ENCODE data around the gene NKX2-4. TPM values are rescaled to one million over a fixed set of nuclear protein-coding genes. Genes with fewer than 3 reads are reported as not detected.
A peak's percentile ranks its signal among the peaks of the same experiment; 100 is the strongest.

NKX2-4 gene
- polyA plus RNA-seq, 2 of the 4 experiments (the other 2 are of a cell fraction): not detected

DNA sequence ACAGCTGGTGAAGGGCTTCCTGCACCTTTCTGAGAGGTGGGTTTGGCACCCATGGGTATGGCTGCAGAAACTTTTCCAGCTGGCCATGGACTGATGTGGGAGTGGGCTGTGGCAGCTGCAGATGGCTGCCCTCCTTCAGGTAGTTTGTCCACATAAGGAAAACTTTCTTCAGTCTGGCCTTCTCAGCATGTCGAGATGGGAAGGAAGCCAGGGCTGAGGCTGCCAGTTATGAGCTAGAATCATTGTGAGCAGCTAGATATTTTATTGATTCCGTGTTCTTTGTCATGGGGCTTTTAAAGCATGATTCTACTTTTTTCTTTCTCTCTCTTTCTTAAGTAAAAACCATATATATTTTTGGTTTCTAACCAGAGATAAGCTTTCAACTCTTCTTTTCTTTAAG, 16.6 kb downstream of the NKX2-4 start:
- ChIA-PET POLR2A (no interaction called here), CTCF (interaction anchor here (0.6 to 1.5 kb wide), 3 partner anchors 17 to 1940 kb away, joined by 3 to 4 read pairs (median 3); no protein-coding TSS in a partner anchor)
- 92% methylated on average over 2 of the region's 2 CpGs for WGBS (ENCODE audit: missing lambda C conversion rate)
- Histone ChIP-seq H3K4me3 (no peak overlapping the region), H3K9me3 (no peaks in the 10 kb centered on the region), H3K4me1 (no peaks in the 10 kb centered on the region), H3K27ac (no peak overlapping the region), H3K4me2 (no peak overlapping the region)
- ATAC-seq: no peak
- FAIRE-seq: no peak
- TF ChIP-seq HOXB5 (CRISPR knock-in tag; IDR thresholded peaks at IDR 0.05): no peak
- TF ChIP-seq GATA3 (IDR thresholded peaks at IDR 0.05; ENCODE audit: borderline replicate concordance): no peak
- no peak for TF ChIP-seq HEYL (CRISPR knock-in tag; IDR thresholded peaks at IDR 0.05)
- no peak for TF ChIP-seq HOXA7 (CRISPR knock-in tag; IDR thresholded peaks at IDR 0.05)
- no peak for TF ChIP-seq NR3C1 (IDR thresholded peaks at IDR 0.05)
- no peak for TF ChIP-seq EHF (CRISPR knock-in tag; IDR thresholded peaks at IDR 0.05)
- TF ChIP-seq CEBPB (IDR thresholded peaks at IDR 0.05): no peak
- TF ChIP-seq CHD4 (IDR thresholded peaks at IDR 0.05; ENCODE audit: borderline replicate concordance): no peak
- no peak for TF ChIP-seq KDM5A (IDR thresholded peaks at IDR 0.05)
- TF ChIP-seq, protein P1, sequence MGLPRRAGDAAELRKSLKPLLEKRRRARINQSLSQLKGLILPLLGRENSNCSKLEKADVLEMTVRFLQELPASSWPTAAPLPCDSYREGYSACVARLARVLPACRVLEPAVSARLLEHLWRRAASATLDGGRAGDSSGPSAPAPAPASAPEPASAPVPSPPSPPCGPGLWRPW (IDR thresholded peaks at IDR 0.05): no peak
- DNase-seq (ENCODE audit: low read depth in 1 of 2, low spot score in 1 of 2): no peak

DNA sequence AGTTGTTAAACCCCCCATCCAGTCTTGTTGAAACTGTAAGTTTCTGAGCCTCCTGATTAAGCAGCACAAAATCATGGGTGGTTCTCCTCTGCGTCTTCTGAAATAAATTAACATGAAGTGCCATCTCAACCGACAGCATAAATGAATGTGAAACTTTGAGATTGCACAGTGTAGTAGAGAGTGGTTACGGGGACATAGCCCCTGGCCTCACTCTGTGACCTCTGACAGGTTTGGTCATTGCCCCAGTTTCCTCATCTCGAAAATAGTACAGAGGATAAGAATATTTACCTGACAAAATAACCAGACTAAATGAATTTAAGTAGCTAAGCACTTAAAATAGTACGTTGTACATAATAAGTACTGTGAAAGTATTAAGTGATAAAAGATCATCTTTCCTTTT, 19.1 kb downstream of the NKX2-4 start:
- WGBS (ENCODE audit: missing lambda C conversion rate): 89% methylated on average over 5 of the region's 5 CpGs
- no peak for ATAC-seq
- H3K4me1 ChIP-seq: peaks cover 15% of the 10 kb centered on the region; the same call in 2 of the 3 replicates
- no peak overlapping the region for H3K27ac ChIP-seq
- no peak overlapping the region for H3K4me3 ChIP-seq
- ChIA-PET POLR2A (no interaction called here), CTCF (no interaction called here)
- TF ChIP-seq MAZ (IDR thresholded peaks at IDR 0.05; ENCODE audit: borderline replicate concordance, low read depth, low read length): no peak
- TF ChIP-seq HDAC2 (IDR thresholded peaks at IDR 0.05): no peak
- no peak for TF ChIP-seq SREBF2 (IDR thresholded peaks at IDR 0.05)
- no peak for TF ChIP-seq SMC3 (IDR thresholded peaks at IDR 0.05)
- TF ChIP-seq FOSL2 (IDR thresholded peaks at IDR 0.05): no peak
- TF ChIP-seq FOSL2 (CRISPR knock-in tag; IDR thresholded peaks at IDR 0.05): no peak
- TF ChIP-seq, protein P2, sequence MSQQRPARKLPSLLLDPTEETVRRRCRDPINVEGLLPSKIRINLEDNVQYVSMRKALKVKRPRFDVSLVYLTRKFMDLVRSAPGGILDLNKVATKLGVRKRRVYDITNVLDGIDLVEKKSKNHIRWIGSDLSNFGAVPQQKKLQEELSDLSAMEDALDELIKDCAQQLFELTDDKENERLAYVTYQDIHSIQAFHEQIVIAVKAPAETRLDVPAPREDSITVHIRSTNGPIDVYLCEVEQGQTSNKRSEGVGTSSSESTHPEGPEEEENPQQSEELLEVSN (IDR thresholded peaks at IDR 0.05; ENCODE audit: borderline replicate concordance, low read depth): no peak
- TF ChIP-seq TP53 (CRISPR knock-in tag; IDR thresholded peaks at IDR 0.05): no peak
- TF ChIP-seq FOXS1 (CRISPR knock-in tag; IDR thresholded peaks at IDR 0.05): no peak
- no peak for TF ChIP-seq RARB (CRISPR knock-in tag; IDR thresholded peaks at IDR 0.05)
- TF ChIP-seq HOXB13 (CRISPR knock-in tag; IDR thresholded peaks at IDR 0.05; ENCODE audit: low read depth): no peak
- no peak for TF ChIP-seq CBX2 (IDR thresholded peaks at IDR 0.05; ENCODE audit: borderline replicate concordance, low read depth)
- peak; percentile 39 for FAIRE-seq
- H3K4me2 ChIP-seq: no peak overlapping the region
- no peak for DNase-seq (ENCODE audit: low read depth in 1 of 2, low spot score in 1 of 2)
- H3K9me3 ChIP-seq: no peaks in the 10 kb centered on the region

DNA sequence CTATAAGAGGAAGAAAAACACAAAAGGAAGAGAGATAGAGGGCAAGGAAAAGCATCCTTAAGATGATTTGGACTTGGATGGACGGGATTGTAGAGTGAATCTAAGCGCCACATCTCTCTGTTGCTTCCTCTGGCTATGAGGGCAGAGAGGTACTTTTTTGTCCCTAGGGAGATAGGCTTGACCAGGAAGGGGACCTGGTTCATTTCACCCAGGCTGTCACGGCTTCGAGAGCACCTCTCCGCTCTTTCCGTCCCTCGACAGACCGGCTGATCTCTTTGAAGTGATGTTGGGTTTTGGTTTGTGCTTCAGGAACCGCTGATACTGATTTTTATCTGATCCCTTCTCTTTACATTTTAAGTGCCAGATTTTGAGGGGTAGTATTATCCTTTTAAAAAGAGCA, 19.6 kb downstream of the NKX2-4 start:
- H3K27ac ChIP-seq: no peak overlapping the region
- POLR2A ChIA-PET: no interaction called here
- WGBS (ENCODE audit: missing lambda C conversion rate): 95% methylated on average over 9 of the region's 9 CpGs
- no peak overlapping the region for H3K4me3 ChIP-seq
- H3K4me2 ChIP-seq: no peak overlapping the region
- FAIRE-seq (peak; percentile 95), DNase-seq (ENCODE audit: low read depth in 1 of 2, low spot score in 1 of 2) (no peak), ATAC-seq (no peak)
- H3K4me1 ChIP-seq: peaks cover 16% of the 10 kb centered on the region; the same call in 2 of the 3 replicates
- CTCF ChIA-PET: no interaction called here
- TF ChIP-seq CHD2 (IDR thresholded peaks at IDR 0.05; ENCODE audit: low read length, partially characterized antibody): no peak
- TF ChIP-seq, protein P3, sequence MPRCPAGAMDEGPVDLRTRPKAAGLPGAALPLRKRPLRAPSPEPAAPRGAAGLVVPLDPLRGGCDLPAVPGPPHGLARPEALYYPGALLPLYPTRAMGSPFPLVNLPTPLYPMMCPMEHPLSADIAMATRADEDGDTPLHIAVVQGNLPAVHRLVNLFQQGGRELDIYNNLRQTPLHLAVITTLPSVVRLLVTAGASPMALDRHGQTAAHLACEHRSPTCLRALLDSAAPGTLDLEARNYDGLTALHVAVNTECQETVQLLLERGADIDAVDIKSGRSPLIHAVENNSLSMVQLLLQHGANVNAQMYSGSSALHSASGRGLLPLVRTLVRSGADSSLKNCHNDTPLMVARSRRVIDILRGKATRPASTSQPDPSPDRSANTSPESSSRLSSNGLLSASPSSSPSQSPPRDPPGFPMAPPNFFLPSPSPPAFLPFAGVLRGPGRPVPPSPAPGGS (IDR thresholded peaks at IDR 0.05): no peak
- TF ChIP-seq RCOR1 (IDR thresholded peaks at IDR 0.05; ENCODE audit: low read depth, low read length): no peak
- TF ChIP-seq KDM5A (IDR thresholded peaks at IDR 0.05): no peak
- TF ChIP-seq RFX5 (IDR thresholded peaks at IDR 0.05): no peak
- no peak for TF ChIP-seq HOXA7 (CRISPR knock-in tag; IDR thresholded peaks at IDR 0.05)
- no peak for TF ChIP-seq EP300 (IDR thresholded peaks at IDR 0.05)
- no peak for TF ChIP-seq CEBPB (IDR thresholded peaks at IDR 0.05)
- no peak for TF ChIP-seq SREBF2 (IDR thresholded peaks at IDR 0.05)
- no peak for TF ChIP-seq EHMT2 (IDR thresholded peaks at IDR 0.05; ENCODE audit: low read depth)
- TF ChIP-seq EHF (CRISPR knock-in tag; IDR thresholded peaks at IDR 0.05): no peak
- no peak for TF ChIP-seq PHF8 (IDR thresholded peaks at IDR 0.05; ENCODE audit: borderline replicate concordance, low read depth)
- no peaks in the 10 kb centered on the region for H3K9me3 ChIP-seq

Measured in A549 (cell line).